HL-60 (cell line): ENCODE results near the gene SUN5.

Experiments
- CTCF ChIP-seq: IDR thresholded peaks from one replicate; pipeline ENCODE4 v1.5.1; 2011; ENCODE audit warnings: low read length, control low read depth, inconsistent platforms; ENCODE audit not compliant: insufficient read depth
- GABPA ChIP-seq: IDR thresholded peaks from 2 replicates; pipeline ENCODE4 v1.6.1; 2012; ENCODE audit warnings: low read depth
- POLR2AphosphoS5 ChIP-seq: IDR thresholded peaks from 2 replicates; pipeline ENCODE4 v1.6.1; 2012; ENCODE audit warnings: low read depth
- REST ChIP-seq: IDR thresholded peaks from 2 replicates; pipeline ENCODE4 v1.6.1; 2012; ENCODE audit warnings: low read depth; ENCODE audit not compliant: insufficient replicate concordance
- SPI1 ChIP-seq: IDR thresholded peaks from 2 replicates; pipeline ENCODE4 v1.6.1; 2012; ENCODE audit warnings: low read depth, mild to moderate bottlenecking, borderline replicate concordance

GRCh38 chr20:33032555-33032954, 28.3 kb upstream of the SUN5 start:
- TF ChIP-seq CTCF (no peak), REST (no peak), POLR2AphosphoS5 (no peak), GABPA (no peak), SPI1 (no peak)
